22Rv1 (cell line): Measurements from ENCODE around the gene PLEKHM3.
A peak's percentile ranks its signal among the peaks of the same experiment; 100 is the strongest.

Source experiments
- H3K27ac ChIP-seq: fragments of 450-650 bp; 2 replicates; pipeline ENCODE4 v1.5.1; 2017
- CTCF ChIP-seq: fragments of 450-650 bp; IDR thresholded peaks from 2 replicates; pipeline ENCODE4 v1.5.1; 2017; ENCODE audit warnings: mild to moderate bottlenecking
- ZFX ChIP-seq: fragments of 450-650 bp; IDR thresholded peaks from 2 replicates; pipeline ENCODE4 v1.6.1; 2017; ENCODE audit warnings: antibody characterized with exemption, borderline replicate concordance

PLEKHM3 gene

GRCh38 chr2:208046686-208047085 lies 21.4 kb upstream of the PLEKHM3 start:
- no peak overlapping the region for H3K27ac ChIP-seq
- TF ChIP-seq CTCF: no peak
- no peak for TF ChIP-seq ZFX

- H3K27ac ChIP-seq: no peak overlapping the region
- TF ChIP-seq ZFX (no peak), CTCF (no peak)
Measured at GRCh38 chr2:208042450-208042849, 17.1 kb upstream of the PLEKHM3 start.

GRCh38 chr2:208042041-208042440 lies 16.7 kb upstream of the PLEKHM3 start:
- TF ChIP-seq CTCF: no peak
- no peak for TF ChIP-seq ZFX

GRCh38 chr2:208040199-208041171 lies 15.2 kb upstream of the PLEKHM3 start:
- no peak overlapping the region for H3K27ac ChIP-seq
- TF ChIP-seq CTCF: peak; percentile 77
- no peak for TF ChIP-seq ZFX

More at GRCh38 chr2:208042041-208042440, 16.7 kb upstream of the PLEKHM3 start:
- H3K27ac ChIP-seq: no peak overlapping the region

- TF ChIP-seq CTCF (no peak), ZFX (no peak)
- no peak overlapping the region for H3K27ac ChIP-seq
Measured at GRCh38 chr2:208039376-208040110, 14.2 kb upstream of the PLEKHM3 start.

- no peak for TF ChIP-seq ZFX
- TF ChIP-seq CTCF: no peak
- no peak overlapping the region for H3K27ac ChIP-seq
Measured at GRCh38 chr2:208037564-208038487, 12.5 kb upstream of the PLEKHM3 start.
